Fibroblast of the aortic adventitia (primary cell): Measurements from ENCODE around the gene DYNC2I2. TPM values are rescaled to one million over a fixed set of nuclear protein-coding genes. Genes with fewer than 3 reads are reported as not detected.

Experiments used
- DNase-seq: peaks from one replicate; pipeline ENCODE4 v3.0.0-alpha.2; 2010; ENCODE audit warnings: low read depth
- H3K4me3 ChIP-seq: 2 replicates; pipeline ENCODE4 v1.5.1; 2011; ENCODE audit warnings: low read depth, mild to moderate bottlenecking, control low read depth, low read length, moderate library complexity
- CTCF ChIP-seq: IDR thresholded peaks from 2 replicates; pipeline ENCODE4 v1.5.1; 2011; ENCODE audit warnings: mild to moderate bottlenecking, low read length, control low read depth, inconsistent platforms; ENCODE audit not compliant: insufficient read depth
- total RNA-seq: library from RNA; depleted of rRNA; stranded (reverse); fragments of >200 nt; gene quantifications from 2 replicates; pipeline ENCODE4 v1.2.3, GENCODE V29; 2012; ENCODE audit warnings: low replicate concordance

The DYNC2I2 gene
- total RNA-seq, result 42.8 and 65.7 TPM in 2 replicates

- TF ChIP-seq CTCF, result no peak
- H3K4me3 ChIP-seq, result peak within 1 kb of the TSS; percentile 77
- peak; percentile 94 for DNase-seq
Measured at GRCh38 chr9:128656416-128657343, at the start of gene DYNC2I2. DYNC2I2 (minus strand) TSS chr9:128656847; CDS start chr9:128656726, 121 bp downstream.

GRCh38 chr9:128706045-128706444 is 49.4 kb upstream of the DYNC2I2 start:
- DNase-seq, result no peak
- no peak overlapping the region for H3K4me3 ChIP-seq
- no peak for TF ChIP-seq CTCF

- no peak for TF ChIP-seq CTCF
- DNase-seq, result no peak
- H3K4me3 ChIP-seq, result no peak overlapping the region
Measured at GRCh38 chr9:128705051-128705965, 48.7 kb upstream of the DYNC2I2 start.

GRCh38 chr9:128704356-128704670 is 47.7 kb upstream of the DYNC2I2 start:
- H3K4me3 ChIP-seq, result no peak overlapping the region
- no peak for DNase-seq
- no peak for TF ChIP-seq CTCF

GRCh38 chr9:128703616-128704355 is 47.1 kb upstream of the DYNC2I2 start:
- no peak overlapping the region for H3K4me3 ChIP-seq
- no peak for DNase-seq
- TF ChIP-seq CTCF, result no peak

GRCh38 chr9:128702949-128703615 is 46.4 kb upstream of the DYNC2I2 start:
- no peak for DNase-seq
- no peak for TF ChIP-seq CTCF
- H3K4me3 ChIP-seq, result peak overlapping the region; percentile 74
